ENCODE data around the gene HSPB6.
"Not testable (repeated sequence)": the region's sequence is repeated elsewhere in the genome, so short reads cannot be mapped to it uniquely, and the experiment has no call there.

Gene HSPB6

DNA sequence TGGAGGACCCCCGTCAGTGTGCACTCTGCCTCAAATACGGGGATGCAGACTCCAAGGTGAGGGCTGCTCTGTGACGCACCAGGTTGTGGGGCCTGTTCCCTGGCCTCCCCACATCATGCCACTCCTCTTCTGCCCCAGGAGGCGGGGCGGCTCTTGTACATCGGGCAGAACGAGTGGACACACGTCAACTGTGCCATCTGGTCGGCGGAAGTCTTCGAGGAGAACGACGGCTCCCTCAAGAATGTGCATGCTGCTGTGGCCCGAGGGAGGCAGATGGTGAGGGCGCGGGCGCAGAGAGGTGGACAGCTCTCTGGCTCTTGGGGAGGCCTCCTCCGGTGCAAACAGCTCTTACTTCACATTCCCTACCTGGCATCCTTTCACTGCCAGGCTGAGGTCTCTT lies 27.8 kb downstream of the HSPB6 start:
- no peak for DNase-seq

DNA sequence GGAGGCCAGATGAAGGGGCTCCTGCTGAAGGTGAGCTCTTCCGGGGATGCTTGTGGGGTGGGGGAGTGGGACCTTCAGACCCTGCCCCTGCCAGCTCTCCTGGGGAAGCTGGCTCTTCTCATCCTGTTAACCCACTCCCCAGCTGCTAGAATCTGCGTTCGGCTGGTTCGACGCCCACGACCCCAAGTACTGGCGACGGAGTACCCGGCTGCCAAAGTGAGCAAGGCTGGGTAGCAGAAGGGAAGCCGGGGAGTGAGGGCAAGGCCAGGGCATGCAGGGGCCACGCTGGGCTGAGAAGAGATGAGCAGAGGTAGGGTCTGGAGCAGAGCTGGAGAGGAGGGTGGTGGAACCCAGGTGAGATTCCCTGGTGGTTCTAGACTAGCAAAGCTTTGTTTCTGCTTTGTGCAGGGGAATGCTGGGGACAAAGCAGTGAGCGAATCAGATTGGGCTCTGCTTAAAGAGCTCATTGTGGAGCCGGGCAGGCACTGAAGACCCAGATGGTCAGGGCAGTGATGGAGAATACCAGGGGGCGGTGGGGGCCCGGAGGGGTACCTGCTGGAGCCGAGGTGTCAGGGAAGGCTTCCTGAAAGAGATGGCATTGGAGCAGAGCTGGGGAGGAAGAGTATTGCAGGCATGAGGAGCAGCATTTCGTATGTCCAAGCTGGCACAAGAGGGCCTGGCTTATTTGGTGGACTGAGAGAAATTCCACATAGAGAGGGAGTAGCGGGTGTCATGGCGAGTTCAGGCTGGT lies 28.7 kb downstream of the HSPB6 start:
- DNase-seq, result no peak

DNA sequence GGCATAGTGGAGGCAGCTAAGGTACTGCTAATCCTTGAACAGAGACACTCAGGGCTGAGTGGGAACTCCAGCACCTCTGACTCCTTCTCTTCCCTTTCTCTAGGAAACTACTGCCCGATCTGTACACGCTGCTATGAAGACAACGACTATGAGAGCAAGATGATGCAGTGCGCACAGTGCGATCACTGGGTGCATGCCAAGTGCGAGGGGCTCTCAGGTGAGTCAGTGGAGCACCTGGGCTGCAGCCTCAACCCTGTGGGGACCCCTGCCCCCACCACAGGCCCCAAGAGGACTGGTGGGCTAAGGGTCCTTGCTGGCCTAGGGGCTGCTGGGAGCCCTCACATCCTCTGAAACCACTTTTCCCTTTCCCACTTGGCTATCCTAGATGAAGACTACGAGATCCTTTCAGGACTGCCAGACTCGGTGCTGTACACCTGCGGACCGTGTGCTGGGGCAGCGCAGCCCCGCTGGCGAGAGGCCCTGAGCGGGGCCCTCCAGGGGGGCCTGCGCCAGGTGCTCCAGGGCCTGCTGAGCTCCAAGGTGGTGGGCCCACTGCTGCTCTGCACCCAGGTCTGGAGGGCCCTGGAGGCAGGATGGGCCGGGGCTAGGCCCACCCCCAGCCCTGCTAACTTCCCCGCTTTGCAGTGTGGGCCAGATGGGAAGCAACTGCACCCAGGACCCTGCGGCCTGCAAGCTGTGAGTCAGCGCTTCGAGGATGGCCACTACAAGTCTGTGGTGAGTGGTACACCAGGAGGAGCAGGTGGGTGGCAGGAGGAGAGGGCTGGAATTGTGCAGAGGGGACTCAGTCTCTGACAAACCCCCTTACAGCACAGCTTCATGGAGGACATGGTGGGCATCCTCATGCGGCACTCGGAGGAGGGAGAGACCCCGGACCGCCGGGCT lies 29.5 kb downstream of the HSPB6 start:
- DNase-seq, result no peak

DNA sequence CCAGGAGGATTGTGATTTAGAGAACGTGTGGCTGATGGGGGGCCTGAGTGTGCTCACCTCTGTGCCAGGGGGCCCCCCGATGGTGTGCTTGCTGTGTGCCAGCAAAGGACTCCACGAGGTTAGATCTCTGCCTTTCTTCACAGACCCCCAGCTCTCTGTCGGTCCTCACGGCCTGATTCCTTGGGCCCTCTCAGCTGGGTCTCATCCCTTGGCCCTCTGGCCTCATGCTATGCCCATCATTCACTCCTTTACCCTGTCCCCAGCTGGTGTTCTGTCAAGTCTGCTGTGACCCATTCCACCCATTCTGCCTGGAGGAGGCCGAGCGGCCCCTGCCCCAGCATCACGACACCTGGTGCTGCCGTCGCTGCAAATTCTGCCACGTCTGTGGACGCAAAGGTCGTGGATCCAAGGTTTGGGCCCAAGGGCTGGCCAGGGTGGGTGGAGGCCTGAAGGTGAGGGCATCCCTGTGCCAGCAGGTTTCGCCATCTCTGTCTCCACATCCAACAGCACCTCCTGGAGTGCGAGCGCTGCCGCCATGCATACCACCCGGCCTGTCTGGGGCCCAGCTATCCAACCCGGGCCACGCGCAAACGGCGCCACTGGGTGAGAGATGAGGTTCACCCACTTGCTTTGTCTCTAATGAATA lies 31.5 kb downstream of the HSPB6 start:
- DNase-seq, result no peak

DNA sequence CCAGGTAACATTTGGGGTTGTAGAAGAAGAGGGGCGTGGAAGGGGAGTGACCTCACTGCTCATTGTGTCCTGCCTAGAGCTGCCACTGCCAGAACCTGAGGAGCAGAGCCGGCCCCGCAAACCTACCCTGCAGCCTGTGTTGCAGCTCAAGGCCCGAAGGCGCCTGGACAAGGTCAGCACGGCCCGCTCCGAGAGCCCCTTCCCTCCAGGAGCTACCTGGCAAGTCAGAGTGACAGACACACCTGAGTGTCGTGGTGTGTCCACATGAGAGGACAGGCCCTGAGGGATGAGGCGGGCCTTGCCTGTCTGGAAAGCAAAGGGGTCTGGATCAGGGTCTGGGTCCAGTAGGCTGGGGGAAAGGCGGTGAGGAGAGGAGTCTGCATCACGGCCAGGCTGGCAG lies 32.3 kb downstream of the HSPB6 start:
- DNase-seq, result no peak

DNA sequence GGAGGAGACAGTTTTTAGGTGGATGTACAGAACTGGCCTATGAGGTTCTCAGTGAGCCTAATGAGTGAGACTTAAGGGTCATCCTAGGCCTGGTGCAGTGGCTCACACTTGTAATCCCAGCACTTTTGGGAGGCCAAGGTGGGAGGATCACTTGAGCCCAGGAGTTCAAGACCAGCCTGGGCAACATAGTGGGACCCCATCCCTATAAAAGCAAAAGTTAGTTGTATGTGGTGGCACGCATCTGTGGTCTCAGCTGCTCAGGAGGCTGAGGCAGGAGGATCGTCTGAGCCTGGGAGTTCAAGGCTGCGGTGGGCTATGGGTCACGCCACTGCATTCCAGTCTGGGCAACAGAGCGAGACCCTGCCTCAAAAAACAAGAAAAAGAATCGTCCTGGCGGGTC lies 32.7 kb downstream of the HSPB6 start:
- not testable (repeated sequence) for DNase-seq

DNA sequence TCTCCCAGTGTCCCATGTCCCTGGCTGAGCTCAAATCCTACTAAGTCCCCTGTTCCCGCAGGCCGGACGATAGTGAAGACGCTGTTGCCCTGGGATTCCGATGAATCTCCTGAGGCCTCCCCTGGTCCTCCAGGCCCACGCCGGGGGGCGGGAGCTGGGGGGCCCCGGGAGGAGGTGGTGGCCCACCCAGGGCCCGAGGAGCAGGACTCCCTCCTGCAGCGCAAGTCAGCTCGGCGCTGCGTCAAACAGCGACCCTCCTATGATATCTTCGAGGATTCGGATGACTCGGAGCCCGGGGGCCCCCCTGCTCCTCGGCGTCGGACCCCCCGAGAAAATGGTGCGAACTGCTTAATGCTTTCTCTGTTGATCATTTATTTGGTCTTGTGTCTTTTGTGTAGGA lies 33.2 kb downstream of the HSPB6 start:
- no peak for DNase-seq

DNA sequence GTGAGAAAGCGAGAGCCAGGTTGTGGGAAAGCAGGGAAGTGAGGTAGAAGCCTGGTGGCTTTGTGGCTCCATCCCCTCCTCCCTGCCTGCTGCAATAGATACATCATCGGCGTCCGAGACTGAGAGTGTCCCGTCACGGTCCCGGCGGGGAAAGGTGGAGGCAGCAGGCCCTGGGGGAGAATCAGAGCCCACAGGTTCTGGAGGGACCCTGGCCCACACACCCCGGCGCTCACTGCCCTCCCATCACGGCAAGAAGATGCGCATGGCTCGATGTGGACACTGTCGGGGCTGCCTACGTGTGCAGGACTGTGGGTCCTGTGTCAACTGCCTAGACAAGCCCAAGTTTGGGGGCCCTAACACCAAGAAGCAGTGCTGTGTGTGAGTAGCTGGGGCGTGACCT lies 33.9 kb downstream of the HSPB6 start:
- no peak for DNase-seq

DNA sequence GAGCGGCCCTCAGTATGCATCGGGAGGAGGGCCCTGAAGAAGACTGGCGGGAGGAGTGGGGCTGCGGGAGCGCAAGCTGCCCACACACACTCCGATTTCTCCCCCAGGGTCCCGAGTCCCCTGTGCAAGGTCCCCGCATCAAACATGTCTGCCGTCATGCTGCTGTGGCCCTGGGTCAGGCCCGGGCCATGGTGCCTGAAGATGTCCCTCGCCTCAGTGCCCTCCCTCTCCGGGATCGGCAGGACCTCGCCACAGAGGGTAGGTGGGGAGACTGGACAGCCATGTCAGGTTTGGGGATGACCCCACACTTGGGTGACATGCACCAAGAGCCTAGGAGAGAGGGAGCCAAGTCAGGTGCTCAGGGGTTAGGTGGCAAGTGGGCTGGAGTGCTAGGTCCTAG lies 34.4 kb downstream of the HSPB6 start:
- DNase-seq, result no peak

DNA sequence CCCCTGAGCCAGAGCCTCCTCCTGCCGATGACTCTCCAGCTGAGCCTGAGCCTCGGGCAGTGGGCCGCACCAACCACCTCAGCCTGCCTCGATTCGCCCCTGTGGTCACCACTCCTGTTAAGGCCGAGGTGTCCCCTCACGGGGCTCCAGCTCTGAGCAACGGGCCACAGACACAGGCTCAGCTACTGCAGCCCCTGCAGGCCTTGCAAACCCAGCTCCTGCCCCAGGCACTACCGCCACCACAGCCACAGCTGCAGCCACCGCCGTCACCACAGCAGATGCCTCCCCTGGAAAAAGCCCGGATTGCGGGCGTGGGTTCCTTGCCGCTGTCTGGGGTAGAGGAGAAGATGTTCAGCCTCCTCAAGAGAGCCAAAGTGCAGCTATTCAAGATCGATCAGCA lies 35.5 kb downstream of the HSPB6 start:
- no peak for DNase-seq

DNA sequence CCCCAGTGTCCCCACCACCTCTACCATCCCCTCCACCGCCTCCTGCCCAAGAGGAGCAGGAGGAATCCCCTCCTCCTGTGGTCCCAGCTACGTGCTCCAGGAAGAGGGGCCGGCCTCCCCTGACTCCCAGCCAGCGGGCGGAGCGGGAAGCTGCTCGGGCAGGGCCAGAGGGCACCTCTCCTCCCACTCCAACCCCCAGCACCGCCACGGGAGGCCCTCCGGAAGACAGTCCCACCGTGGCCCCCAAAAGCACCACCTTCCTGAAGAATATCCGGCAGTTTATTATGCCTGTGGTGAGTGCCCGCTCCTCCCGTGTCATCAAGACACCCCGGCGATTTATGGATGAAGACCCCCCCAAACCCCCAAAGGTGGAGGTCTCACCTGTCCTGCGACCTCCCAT lies 36.2 kb downstream of the HSPB6 start:
- no peak for DNase-seq

DNA sequence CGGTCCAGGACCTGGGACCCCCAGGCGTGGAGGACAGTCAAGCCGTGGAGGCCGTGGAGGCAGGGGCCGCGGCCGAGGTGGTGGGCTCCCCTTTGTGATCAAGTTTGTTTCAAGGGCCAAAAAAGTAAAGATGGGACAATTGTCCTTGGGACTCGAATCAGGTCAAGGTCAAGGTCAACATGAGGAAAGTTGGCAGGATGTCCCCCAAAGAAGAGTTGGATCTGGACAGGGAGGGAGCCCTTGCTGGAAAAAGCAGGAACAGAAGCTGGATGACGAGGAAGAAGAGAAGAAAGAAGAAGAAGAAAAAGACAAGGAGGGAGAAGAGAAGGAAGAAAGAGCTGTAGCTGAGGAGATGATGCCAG lies 36.7 kb downstream of the HSPB6 start:
- DNase-seq, result no peak

DNA sequence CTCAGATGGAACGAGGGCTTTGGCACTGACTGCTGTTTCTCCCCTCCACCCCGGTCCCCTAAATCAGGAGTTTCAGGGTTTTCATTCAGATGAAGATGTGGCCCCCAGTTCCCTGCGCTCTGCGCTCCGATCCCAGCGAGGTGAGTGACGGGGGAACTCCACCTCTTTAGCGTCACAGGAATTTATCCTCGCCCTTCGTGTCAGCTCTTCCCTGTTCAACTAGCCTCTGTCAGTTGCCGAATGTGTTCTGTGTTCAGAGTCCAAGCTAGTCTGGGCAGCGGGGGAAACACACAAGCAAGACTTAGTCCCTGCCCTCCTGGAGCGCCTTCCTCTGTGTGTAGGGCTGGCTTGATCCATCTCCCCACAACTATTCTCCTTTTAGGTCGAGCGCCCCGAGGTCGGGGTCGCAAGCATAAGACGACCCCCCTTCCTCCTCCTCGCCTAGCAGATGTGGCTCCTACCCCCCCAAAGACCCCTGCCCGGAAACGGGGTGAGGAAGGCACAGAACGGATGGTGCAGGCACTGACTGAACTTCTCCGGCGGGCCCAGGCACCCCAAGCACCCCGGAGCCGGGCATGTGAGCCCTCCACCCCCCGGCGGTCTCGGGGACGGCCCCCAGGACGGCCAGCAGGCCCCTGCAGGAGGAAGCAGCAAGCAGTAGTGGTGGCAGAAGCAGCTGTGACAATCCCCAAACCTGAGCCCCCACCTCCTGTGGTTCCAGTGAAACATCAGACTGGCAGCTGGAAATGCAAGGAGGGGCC lies 37.2 kb downstream of the HSPB6 start:
- no peak for DNase-seq

DNA sequence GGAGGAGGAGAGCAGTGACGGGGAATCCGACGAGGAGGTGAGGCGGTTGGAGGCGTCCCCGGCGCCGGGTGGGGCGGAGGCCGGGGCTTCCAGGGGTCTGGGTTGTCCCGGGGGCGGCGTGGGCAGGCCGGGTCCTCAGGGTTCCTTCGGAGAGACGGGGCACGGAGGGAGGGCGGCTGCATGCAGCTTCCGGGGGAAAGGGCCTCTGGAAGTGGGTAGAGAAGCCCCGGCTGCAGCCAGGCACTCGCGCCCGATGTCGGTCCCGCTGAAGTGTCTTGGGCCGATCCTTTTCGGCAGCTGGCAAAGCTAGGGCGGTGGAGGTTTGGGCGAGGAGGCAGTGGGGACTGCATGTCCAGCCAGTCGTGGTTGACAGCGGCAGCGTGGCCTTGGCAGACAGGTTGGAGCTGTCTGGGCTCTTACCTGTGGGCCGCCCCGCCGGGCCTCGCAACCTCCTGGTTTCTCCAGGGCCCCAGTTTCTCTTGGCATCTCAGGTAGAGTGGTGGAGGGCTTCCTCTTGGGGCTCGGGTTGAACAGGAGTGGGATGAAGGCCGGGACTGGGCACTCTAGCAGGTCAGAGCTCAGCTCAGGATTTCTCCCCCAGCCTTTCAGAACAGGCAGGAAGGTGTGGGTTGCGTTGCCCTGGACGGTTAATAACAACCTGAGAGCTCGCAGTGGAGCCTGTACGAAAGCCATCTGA lies 38.3 kb downstream of the HSPB6 start:
- no peak for DNase-seq

DNA sequence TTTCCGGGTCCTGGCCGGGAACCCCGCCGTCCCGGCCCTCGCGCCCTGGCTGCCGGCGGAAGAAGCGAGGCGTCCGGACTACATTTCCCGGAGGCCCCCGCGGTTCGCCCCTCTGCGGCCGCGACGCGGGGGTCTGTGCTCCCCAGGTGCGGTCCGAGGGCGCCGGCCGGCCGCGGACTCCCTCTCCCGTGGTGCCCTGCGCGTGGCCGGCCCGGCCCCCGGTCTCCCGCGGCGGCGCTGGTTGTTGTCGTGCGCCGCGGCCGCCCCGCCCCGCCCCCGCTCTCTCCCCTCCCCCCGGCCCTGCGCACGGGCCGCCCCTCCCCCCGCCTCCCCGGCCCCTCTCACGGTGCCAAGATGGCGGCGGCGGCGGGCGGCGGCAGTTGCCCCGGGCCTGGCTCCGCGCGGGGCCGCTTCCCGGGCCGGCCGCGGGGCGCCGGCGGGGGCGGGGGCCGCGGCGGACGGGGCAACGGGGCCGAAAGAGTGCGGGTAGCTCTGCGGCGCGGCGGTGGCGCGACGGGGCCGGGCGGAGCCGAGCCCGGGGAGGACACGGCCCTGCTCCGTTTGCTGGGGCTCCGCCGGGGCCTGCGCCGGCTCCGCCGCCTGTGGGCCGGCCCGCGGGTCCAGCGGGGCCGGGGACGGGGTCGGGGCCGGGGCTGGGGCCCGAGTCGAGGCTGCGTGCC lies 39.0 kb downstream of the HSPB6 start, which contains the start of gene KMT2B:
Gene KMT2B (plus strand): TSS at position 339 of the 680 bp plus-strand sequence. CDS start 16 bp downstream, at position 355.
- no peak for DNase-seq

DNA sequence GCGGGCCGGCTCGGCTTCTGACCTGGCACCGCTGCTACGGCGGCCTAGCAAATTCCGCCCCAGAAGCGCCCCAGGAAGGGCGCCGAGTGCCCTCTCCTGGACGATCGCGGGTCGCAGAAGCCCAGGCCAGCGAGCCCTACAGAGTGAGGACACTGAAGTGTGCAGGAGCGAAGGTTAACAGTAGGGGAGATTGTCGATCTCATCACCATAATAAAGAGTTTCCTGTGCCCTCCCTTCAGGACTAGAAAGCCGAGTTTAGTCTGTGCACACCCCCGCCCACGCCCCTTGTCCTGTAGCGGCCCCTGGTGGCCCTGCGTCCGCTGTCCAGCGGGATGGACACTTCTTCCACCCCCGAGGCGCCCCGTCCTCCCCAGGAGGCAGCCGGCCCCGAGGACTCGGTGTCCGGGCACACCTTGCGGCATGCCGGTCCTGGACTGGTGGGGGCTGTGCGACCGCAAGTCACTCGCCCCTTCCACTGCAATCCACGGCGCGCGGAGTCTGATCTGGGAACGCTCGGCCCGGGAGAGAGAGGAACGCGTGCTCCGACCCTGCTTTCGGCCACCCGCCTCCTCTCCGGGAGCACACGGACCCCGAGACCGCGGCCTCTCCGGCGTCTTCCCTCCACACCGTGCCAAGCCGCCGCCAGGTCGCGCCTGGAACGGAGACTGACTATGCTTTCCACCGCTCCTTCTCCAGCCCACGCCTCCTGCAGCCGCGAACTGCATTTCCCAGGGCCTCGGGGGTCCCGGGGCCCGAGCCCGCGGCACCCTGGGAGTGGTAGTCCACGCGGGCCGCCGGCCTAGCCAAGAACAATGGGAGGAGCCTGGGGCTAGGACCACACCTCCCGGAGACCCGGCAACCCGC lies 39.8 kb downstream of the HSPB6 start:
- peak; percentile 75 for DNase-seq

DNA sequence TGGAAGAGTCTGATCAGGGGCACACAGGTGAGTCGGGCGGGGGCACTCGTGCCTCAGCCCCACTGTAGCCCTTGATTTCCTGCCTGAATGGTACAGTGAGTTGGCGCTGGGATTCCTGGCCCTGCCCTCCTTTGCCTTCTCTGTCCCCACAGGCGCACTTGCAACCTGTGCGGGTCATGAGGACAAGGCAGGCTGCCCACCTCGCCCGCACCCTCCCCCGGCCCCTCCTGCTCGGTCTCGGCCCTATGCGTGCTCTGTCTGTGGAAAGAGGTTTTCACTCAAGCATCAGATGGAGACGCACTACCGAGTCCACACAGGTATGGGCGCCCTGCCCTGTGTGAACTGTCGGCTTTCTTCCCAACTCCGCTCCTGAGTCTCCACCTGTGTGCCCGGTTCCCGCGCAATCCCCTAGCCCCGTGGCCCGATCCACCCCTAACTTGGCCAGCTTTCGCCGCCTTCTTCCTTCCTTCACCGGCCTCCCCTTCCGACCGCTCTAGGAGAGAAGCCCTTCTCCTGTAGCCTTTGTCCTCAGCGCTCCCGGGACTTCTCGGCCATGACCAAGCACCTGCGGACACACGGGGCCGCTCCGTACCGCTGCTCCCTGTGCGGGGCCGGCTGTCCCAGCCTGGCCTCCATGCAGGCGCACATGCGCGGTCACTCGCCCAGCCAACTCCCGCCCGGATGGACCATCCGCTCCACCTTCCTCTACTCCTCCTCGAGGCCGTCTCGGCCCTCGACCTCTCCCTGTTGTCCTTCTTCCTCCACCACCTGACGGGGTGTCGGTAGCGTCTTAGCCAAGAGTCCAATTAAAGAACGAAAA lies 40.6 kb downstream of the HSPB6 start:
- no peak for DNase-seq

DNA sequence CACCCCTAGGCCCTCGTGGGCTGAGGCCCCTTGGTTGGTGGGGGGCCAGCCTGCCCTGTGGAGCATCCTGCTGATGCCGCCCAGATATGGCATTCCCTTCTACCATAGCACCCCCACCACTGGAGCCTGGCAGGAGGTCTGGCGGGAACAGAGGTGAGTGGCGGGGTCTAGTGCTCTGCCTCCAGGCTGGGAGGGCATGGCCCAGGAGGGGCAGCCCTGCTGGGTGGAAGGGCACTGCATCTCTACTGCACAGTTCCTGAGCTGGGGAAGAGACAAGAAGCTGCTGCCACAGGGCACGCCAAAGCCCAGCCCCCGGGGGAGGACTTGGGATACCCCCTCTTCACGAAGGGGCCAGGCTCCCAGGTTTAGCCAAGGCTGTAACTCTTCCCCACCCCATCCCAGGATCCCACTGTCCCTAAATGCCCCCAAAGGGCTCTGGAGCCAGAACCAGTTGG lies 41.4 kb downstream of the HSPB6 start:
- no peak for DNase-seq

DNA sequence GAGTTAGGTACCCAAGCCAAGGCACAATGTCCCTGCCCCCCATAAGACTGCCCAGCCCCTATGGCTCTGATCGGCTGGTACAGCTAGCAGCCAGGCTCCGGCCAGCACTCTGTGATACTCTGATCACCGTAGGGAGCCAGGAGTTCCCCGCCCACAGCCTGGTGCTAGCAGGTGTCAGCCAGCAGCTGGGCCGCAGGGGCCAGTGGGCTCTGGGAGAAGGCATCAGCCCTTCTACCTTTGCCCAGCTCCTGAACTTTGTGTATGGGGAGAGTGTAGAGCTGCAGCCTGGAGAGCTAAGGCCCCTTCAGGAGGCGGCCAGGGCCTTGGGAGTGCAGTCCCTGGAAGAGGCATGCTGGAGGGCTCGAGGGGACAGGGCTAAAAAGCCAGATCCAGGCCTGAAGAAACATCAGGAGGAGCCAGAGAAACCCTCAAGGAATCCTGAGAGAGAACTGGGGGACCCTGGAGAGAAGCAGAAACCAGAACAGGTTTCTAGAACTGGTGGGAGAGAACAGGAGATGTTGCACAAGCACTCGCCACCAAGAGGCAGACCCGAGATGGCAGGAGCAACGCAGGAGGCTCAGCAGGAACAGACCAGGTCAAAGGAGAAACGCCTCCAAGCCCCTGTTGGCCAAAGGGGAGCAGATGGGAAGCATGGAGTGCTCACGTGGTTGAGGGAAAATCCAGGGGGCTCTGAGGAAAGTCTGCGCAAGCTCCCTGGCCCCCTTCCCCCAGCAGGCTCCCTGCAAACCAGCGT lies 42.1 kb downstream of the HSPB6 start:
- no peak for DNase-seq

Data from SIG-M5 (cell line).